Osteoblast (primary cell): ENCODE measurements around the gene PODNL1. TPM values are rescaled to one million over a fixed set of nuclear protein-coding genes. Genes with fewer than 3 reads are reported as not detected.

Experiments used
- DNase-seq: peaks from one replicate; pipeline ENCODE4 v3.0.0; 2011; ENCODE audit warnings: low spot score, mixed read lengths; ENCODE audit not compliant: insufficient read length; ENCODE audit errors: missing footprints
- H2AFZ ChIP-seq: 2 replicates; pipeline ENCODE4 v1.6.0; 2011; ENCODE audit warnings: mild to moderate bottlenecking, low read length
- H3K27ac ChIP-seq: 2 replicates; pipeline ENCODE4 v1.5.1; 2011; ENCODE audit warnings: mild to moderate bottlenecking, low read depth, low read length, moderate library complexity
- H3K27me3 ChIP-seq: 2 replicates; pipeline ENCODE4 v1.6.0; 2012; ENCODE audit warnings: mild to moderate bottlenecking, control low read depth, inconsistent platforms, low read length, moderate library complexity; ENCODE audit not compliant: insufficient read depth
- H3K36me3 ChIP-seq: 2 replicates; pipeline ENCODE4 v1.5.1; 2011; ENCODE audit warnings: mild to moderate bottlenecking, low read length, control low read depth, moderate library complexity; ENCODE audit not compliant: insufficient read depth
- H3K4me1 ChIP-seq: 2 replicates; pipeline ENCODE4 v1.5.1; 2011; ENCODE audit warnings: mild to moderate bottlenecking, low read length, control low read depth, moderate library complexity; ENCODE audit not compliant: insufficient read depth
- H3K4me2 ChIP-seq: 2 replicates; pipeline ENCODE4 v1.6.0; 2011; ENCODE audit warnings: mild to moderate bottlenecking, low read length; ENCODE audit not compliant: insufficient read depth
- H3K4me3 ChIP-seq: fragments of 200-600 bp; sonication (generic); 3 replicates; pipeline ENCODE4 v1.5.1; 2012; ENCODE audit warnings: mild to moderate bottlenecking, low read length, inconsistent platforms; ENCODE audit not compliant: insufficient read depth
- H3K79me2 ChIP-seq: 2 replicates; pipeline ENCODE4 v1.6.0; 2012; ENCODE audit warnings: mild to moderate bottlenecking, low read length, control low read depth, inconsistent platforms; ENCODE audit not compliant: insufficient read depth
- H3K9me3 ChIP-seq: 2 replicates; pipeline ENCODE4 v1.5.1; 2011; ENCODE audit warnings: low read depth, low read length, control low read depth
- H4K20me1 ChIP-seq: 2 replicates; pipeline ENCODE4 v1.6.0; 2012; ENCODE audit warnings: mild to moderate bottlenecking, low read length, control low read depth; ENCODE audit not compliant: insufficient read depth
- CTCF ChIP-seq: IDR thresholded peaks from 2 replicates; pipeline ENCODE4 v1.5.1; 2011; ENCODE audit warnings: mild to moderate bottlenecking, low read depth, low read length, moderate library complexity; ENCODE audit errors: extremely low read depth
- total RNA-seq: library from RNA; depleted of rRNA; stranded (reverse); fragments of >200 nt; gene quantifications from 2 replicates; pipeline ENCODE4 v1.2.3, GENCODE V29; 2012

Gene PODNL1
- total RNA-seq, 1 donor: 4.0 TPM

GRCh38 chr19:13918726-13919411, 19.3 kb downstream of the PODNL1 start:
- Histone ChIP-seq H2AFZ (no peak overlapping the region), H3K27me3 (no peaks in the 10 kb centered on the region), H3K4me2 (no peak overlapping the region), H3K9me3 (no peaks in the 10 kb centered on the region), H3K4me3 (no peak overlapping the region), H3K79me2 (no peaks in the 10 kb centered on the region), H3K27ac (no peak overlapping the region), H3K4me1 (no peaks in the 10 kb centered on the region), H4K20me1 (no peaks in the 10 kb centered on the region), H3K36me3 (peaks cover 34% of the 10 kb centered on the region)
- no peak for TF ChIP-seq CTCF
- DNase-seq: peak; percentile 45

- H3K9me3 ChIP-seq: no peaks in the 10 kb centered on the region
- no peaks in the 10 kb centered on the region for H4K20me1 ChIP-seq
- TF ChIP-seq CTCF: no peak
- no peak overlapping the region for H2AFZ ChIP-seq
- DNase-seq: no peak
- no peak overlapping the region for H3K4me3 ChIP-seq
- no peaks in the 10 kb centered on the region for H3K27me3 ChIP-seq
- no peaks in the 10 kb centered on the region for H3K79me2 ChIP-seq
- H3K36me3 ChIP-seq: peaks cover 27% of the 10 kb centered on the region
- H3K4me1 ChIP-seq: no peaks in the 10 kb centered on the region
- no peak overlapping the region for H3K4me2 ChIP-seq
- H3K27ac ChIP-seq: no peak overlapping the region
These were observed 20.3 kb downstream of the PODNL1 start for GRCh38 chr19:13917888-13918406.

GRCh38 chr19:13914777-13915176, 23.4 kb downstream of the PODNL1 start:
- no peak for DNase-seq
- Histone ChIP-seq H4K20me1 (no peaks in the 10 kb centered on the region), H3K4me2 (no peak overlapping the region), H3K27ac (no peak overlapping the region), H3K4me1 (no peaks in the 10 kb centered on the region), H3K79me2 (no peaks in the 10 kb centered on the region), H3K36me3 (peaks cover 10% of the 10 kb centered on the region), H3K4me3 (no peak overlapping the region), H2AFZ (no peak overlapping the region), H3K9me3 (no peaks in the 10 kb centered on the region), H3K27me3 (no peaks in the 10 kb centered on the region)
- TF ChIP-seq CTCF: no peak

GRCh38 chr19:13913352-13913751, 24.9 kb downstream of the PODNL1 start:
- TF ChIP-seq CTCF: no peak
- no peaks in the 10 kb centered on the region for H3K79me2 ChIP-seq
- DNase-seq: peak; percentile 50
- H3K36me3 ChIP-seq: peaks cover 7% of the 10 kb centered on the region
- no peaks in the 10 kb centered on the region for H3K9me3 ChIP-seq
- H4K20me1 ChIP-seq: no peaks in the 10 kb centered on the region
- H3K4me2 ChIP-seq: no peak overlapping the region
- H3K4me1 ChIP-seq: no peaks in the 10 kb centered on the region
- H3K27ac ChIP-seq: no peak overlapping the region
- no peak overlapping the region for H2AFZ ChIP-seq
- H3K27me3 ChIP-seq: no peaks in the 10 kb centered on the region
- H3K4me3 ChIP-seq: no peak overlapping the region
